OCI-LY7 (cell line): ENCODE measurements around the gene ARHGAP28. TPM values are rescaled to one million over a fixed set of nuclear protein-coding genes. Genes with fewer than 3 reads are reported as not detected.

Source experiments
- BruUV-seq: library from RNA; stranded (reverse); fragments of 400-500 nt; replicated peaks from 2 replicates; lab custom pipeline; 2021; lab: Mats Ljungman, UMichigan
- CTCF ChIA-PET: fragments of 300-600 bp; sonication (Branson Sonifier 250); formaldehyde crosslinking; loops from one replicate; lab custom pipeline; 2022; ENCODE audit warnings: antibody characterized with exemption; ENCODE audit not compliant: unreplicated experiment; lab: Charles Lee
- POLR2A ChIA-PET: fragments of 300-600 bp; sonication (Branson Sonifier 250); formaldehyde crosslinking; loops from one replicate; lab custom pipeline; 2022; ENCODE audit warnings: antibody characterized with exemption; lab: Charles Lee
- DNase-seq: peaks from one replicate; pipeline ENCODE4 v3.0.0-alpha.2; 2015; ENCODE audit warnings: low spot score
- H2AFZ ChIP-seq: fragments of 200-600 bp; sonication (generic), shearing (Covaris generic); 2 replicates; pipeline ENCODE4 v1.6.1; 2014; ENCODE audit warnings: mild to moderate bottlenecking, antibody characterized with exemption, low read length, moderate library complexity
- H3K27ac ChIP-seq: fragments of 200-600 bp; sonication (generic); 2 replicates; pipeline ENCODE4 v1.5.1; 2014; ENCODE audit warnings: mixed run types, low read depth, mild to moderate bottlenecking, moderate library complexity, low read length, inconsistent platforms; ENCODE audit not compliant: poor library complexity, severe bottlenecking
- H3K36me3 ChIP-seq: fragments of 200-600 bp; sonication (generic); 2 replicates; pipeline ENCODE4 v1.6.1; 2014; ENCODE audit warnings: mild to moderate bottlenecking, antibody characterized with exemption, low read length, moderate library complexity, mixed read lengths; ENCODE audit not compliant: insufficient read depth
- H3K4me1 ChIP-seq: fragments of 200-600 bp; sonication (generic); 2 replicates; pipeline ENCODE4 v1.5.1; 2014; ENCODE audit warnings: mild to moderate bottlenecking, low read length; ENCODE audit not compliant: insufficient read depth, poor library complexity, severe bottlenecking
- H3K4me2 ChIP-seq: fragments of 200-600 bp; sonication (generic); 2 replicates; pipeline ENCODE4 v1.6.1; 2014; ENCODE audit warnings: mild to moderate bottlenecking, low read length
- H3K4me3 ChIP-seq: fragments of 200-600 bp; sonication (generic); 2 replicates; pipeline ENCODE4 v1.5.1; 2014; ENCODE audit warnings: mild to moderate bottlenecking, low read depth, low read length; ENCODE audit not compliant: poor library complexity, severe bottlenecking
- H3K79me2 ChIP-seq: fragments of 200-600 bp; sonication (generic); 2 replicates; pipeline ENCODE4 v1.6.1; 2016; ENCODE audit warnings: low read depth, mild to moderate bottlenecking, low read length, moderate library complexity, mixed read lengths; ENCODE audit not compliant: insufficient read depth
- H3K9me2 ChIP-seq: fragments of 200-600 bp; sonication (generic); 2 replicates; pipeline ENCODE4 v1.6.1; 2016; ENCODE audit warnings: mild to moderate bottlenecking, low read length, mixed read lengths; ENCODE audit not compliant: insufficient read depth
- H3K9me3 ChIP-seq: fragments of 200-600 bp; sonication (generic); 2 replicates; pipeline ENCODE4 v1.6.1; 2014; ENCODE audit warnings: mild to moderate bottlenecking, mixed run types, low read length, mixed read lengths
- H4K20me1 ChIP-seq: fragments of 200-600 bp; sonication (generic); 2 replicates; pipeline ENCODE4 v1.6.1; 2014; ENCODE audit warnings: mild to moderate bottlenecking, antibody characterized with exemption, low read length, moderate library complexity, mixed read lengths; ENCODE audit not compliant: insufficient read depth
- EZH2phosphoT487 ChIP-seq: fragments of 200-600 bp; sonication (generic); IDR thresholded peaks from 2 replicates; pipeline ENCODE4 v1.6.1; 2018; ENCODE audit warnings: low read depth, borderline replicate concordance, mild to moderate bottlenecking, mixed run types, antibody characterized with exemption, low read length, moderate library complexity, mixed read lengths
- intact Hi-C: fragments of 100-400 bp; cut with micrococcal nuclease; formaldehyde crosslinking; loops from one replicate; pipeline ENCODE4 v1.10.0; 2022; ENCODE audit not compliant: unreplicated experiment
- total RNA-seq, 2 experiments: library from RNA; depleted of rRNA in 1 of 2; stranded (reverse); fragments of >200 nt in 1 of 2; shearing (Covaris generic) in 1 of 2; gene quantifications; 2 replicates each; pipeline ENCODE4 v1.2.3, GENCODE V29; 2014 to 2022
- TF ChIP-seq, protein P1 (sequence below): fragments of 200-600 bp; sonication (generic); conservative IDR thresholded peaks from 2 replicates; pipeline ENCODE4 v1.5.1; 2014; ENCODE audit warnings: mild to moderate bottlenecking, antibody characterized with exemption, low read length, moderate library complexity, mixed read lengths

Gene ARHGAP28
- total RNA-seq, 2 experiments from 2014 or later: not detected

DNA sequence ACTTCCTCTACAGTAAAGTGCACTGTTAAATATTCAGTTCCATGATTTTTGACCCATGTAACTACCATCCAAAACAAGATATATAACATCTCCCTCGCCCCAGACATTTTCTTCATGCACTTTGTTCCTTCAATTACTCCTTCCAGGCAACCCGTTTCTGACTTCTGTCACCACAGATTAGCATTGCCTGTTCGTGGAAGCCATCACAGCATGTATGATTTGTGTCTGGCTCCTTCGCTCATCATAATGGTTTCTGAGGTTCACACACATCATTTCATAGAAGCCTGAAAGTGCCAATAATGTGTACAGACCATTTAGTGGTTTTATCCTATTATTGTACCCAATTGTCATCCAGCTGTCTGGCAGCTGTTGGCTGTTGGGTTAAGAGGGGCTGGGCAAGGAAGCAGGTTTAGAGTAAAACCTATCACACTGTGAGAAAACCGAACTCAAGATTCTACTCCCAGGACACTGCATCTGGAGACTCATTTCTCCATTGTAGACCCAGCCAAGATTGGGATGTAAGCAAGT is 16.1 kb downstream of the ARHGAP28 start:
- H2AFZ ChIP-seq: no peak overlapping the region
- DNase-seq: no peak
- H4K20me1 ChIP-seq: no peaks in the 10 kb centered on the region
- intact Hi-C loops: no loop called here
- no peaks in the 10 kb centered on the region for H3K9me2 ChIP-seq
- H3K36me3 ChIP-seq: no peaks in the 10 kb centered on the region
- H3K79me2 ChIP-seq: no peaks in the 10 kb centered on the region
- H3K4me2 ChIP-seq: no peak overlapping the region
- H3K4me1 ChIP-seq: no peaks in the 10 kb centered on the region
- no peak overlapping the region for H3K4me3 ChIP-seq
- CTCF ChIA-PET: no interaction called here
- TF ChIP-seq EZH2phosphoT487: no peak
- TF ChIP-seq, protein P1, sequence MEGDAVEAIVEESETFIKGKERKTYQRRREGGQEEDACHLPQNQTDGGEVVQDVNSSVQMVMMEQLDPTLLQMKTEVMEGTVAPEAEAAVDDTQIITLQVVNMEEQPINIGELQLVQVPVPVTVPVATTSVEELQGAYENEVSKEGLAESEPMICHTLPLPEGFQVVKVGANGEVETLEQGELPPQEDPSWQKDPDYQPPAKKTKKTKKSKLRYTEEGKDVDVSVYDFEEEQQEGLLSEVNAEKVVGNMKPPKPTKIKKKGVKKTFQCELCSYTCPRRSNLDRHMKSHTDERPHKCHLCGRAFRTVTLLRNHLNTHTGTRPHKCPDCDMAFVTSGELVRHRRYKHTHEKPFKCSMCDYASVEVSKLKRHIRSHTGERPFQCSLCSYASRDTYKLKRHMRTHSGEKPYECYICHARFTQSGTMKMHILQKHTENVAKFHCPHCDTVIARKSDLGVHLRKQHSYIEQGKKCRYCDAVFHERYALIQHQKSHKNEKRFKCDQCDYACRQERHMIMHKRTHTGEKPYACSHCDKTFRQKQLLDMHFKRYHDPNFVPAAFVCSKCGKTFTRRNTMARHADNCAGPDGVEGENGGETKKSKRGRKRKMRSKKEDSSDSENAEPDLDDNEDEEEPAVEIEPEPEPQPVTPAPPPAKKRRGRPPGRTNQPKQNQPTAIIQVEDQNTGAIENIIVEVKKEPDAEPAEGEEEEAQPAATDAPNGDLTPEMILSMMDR: no peak
- H3K27ac ChIP-seq: no peak overlapping the region
- no peaks in the 10 kb centered on the region for H3K9me3 ChIP-seq
- POLR2A ChIA-PET: no interaction called here
- no TSS peak for BruUV-seq

DNA sequence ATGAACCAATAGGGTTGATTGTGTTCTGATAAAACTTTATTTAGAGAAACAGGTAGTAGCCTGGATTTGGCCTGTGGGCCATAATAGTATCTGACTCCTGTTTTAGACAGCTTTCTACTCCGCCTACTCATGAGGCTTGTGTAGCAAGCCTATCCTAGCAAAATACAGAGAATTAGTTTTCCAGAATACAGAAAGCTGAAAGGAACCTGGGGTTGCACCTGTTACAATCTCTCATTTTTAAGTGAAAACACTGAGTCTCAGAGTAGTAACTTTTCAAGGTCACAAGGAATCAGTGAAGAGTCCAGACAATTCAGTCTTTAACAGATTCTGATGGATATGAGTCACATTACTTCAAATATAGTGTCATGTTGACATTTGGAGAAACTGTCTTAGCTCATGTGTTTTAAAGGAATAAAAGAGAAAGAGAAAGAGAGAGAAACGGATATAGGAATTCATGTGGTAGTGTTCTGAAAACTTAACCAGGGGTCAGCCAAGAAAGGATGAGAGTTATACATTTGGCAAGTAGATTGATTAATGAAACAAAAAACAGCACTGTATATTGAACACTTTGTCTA is 17.0 kb downstream of the ARHGAP28 start:
- no peak overlapping the region for H2AFZ ChIP-seq
- no peaks in the 10 kb centered on the region for H3K9me2 ChIP-seq
- no peaks in the 10 kb centered on the region for H4K20me1 ChIP-seq
- no peak for DNase-seq
- TF ChIP-seq, protein P1: no peak
- TF ChIP-seq EZH2phosphoT487: no peak
- ChIA-PET POLR2A (no interaction called here), CTCF (no interaction called here)
- H3K27ac ChIP-seq: no peak overlapping the region
- intact Hi-C loops: no loop called here
- no peaks in the 10 kb centered on the region for H3K36me3 ChIP-seq
- H3K79me2 ChIP-seq: no peaks in the 10 kb centered on the region
- H3K4me1 ChIP-seq: no peaks in the 10 kb centered on the region
- no peaks in the 10 kb centered on the region for H3K9me3 ChIP-seq
- H3K4me2 ChIP-seq: no peak overlapping the region
- no peak overlapping the region for H3K4me3 ChIP-seq
- no TSS peak for BruUV-seq

DNA sequence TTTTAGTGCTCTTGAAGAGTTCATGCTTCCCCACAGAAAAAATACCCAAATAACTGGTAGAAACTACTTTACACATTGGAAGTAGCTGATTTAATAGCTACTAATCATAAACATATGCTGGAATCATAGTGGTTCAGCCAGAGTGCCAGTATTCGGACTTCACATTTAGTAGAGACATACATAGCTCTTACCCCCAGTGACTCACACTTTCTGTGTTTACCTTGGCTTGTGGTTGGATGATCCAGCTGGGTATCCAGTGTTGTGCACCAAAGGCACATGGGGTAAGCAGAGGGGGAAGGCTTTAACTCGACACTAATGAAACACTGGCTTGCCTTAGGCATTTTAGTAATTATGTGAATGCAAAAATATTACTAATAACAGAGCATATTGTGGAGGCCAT is 18.1 kb downstream of the ARHGAP28 start:
- ChIA-PET POLR2A (no interaction called here), CTCF (no interaction called here)
- Histone ChIP-seq H2AFZ (no peak overlapping the region), H3K9me3 (no peaks in the 10 kb centered on the region), H3K4me3 (no peak overlapping the region), H3K27ac (no peak overlapping the region), H3K9me2 (no peaks in the 10 kb centered on the region), H3K36me3 (no peaks in the 10 kb centered on the region), H3K4me1 (no peaks in the 10 kb centered on the region), H3K79me2 (no peaks in the 10 kb centered on the region), H3K4me2 (no peak overlapping the region), H4K20me1 (no peaks in the 10 kb centered on the region)
- TF ChIP-seq, protein P1: no peak
- TF ChIP-seq EZH2phosphoT487: no peak
- intact Hi-C loops: no loop called here
- no TSS peak for BruUV-seq
- no peak for DNase-seq
